Stimulated activated naive CD4-positive, alpha-beta T cell treated with Interleukin-2 at 50 U/mL for 16 hours (primary cell): Measurements from ENCODE around the gene IQGAP2.
"Not testable (repeated sequence)": the region's sequence is repeated elsewhere in the genome, so short reads cannot be mapped to it uniquely, and the experiment has no call there.

Experiments
- DNase-seq: peaks from one replicate; lab custom pipeline; 2025; lab: John Stamatoyannopoulos, UW

IQGAP2 gene

GRCh38 chr5:76718381-76718832 lies 315.3 kb downstream of the IQGAP2 start:
- no peak for DNase-seq

- no peak for DNase-seq
Measured at GRCh38 chr5:76718880-76719279, 315.8 kb downstream of the IQGAP2 start.

DNA sequence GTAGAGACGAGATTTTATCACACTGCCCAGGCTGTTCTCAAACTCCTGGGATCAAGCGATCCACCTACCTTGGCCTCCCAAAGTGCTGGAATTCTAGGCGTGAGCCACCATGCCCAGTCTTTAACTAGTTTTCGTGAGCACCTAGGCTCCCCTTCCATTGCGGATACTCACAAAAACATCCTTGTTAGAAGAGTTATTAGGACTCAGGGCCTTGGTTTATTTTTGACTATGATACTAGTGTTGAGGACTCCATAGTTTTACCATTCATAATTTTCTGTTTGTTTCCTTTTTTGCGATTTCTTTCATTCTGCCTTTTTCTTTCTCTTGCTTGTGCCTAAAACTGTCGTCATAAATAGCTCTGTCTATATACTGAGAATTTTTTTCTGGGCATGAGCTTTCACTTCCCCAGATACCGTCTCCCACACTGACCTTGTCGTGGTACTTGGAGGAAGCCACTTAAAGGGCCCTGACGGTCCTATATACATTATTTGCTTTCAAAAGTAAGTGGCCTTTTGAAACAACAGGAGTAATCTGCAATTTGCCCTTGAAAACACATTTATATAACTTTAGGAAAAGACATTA lies 318.0 kb downstream of the IQGAP2 start:
- DNase-seq = no peak

- no peak for DNase-seq
Measured at GRCh38 chr5:76723266-76723665, 320.2 kb downstream of the IQGAP2 start.

DNA sequence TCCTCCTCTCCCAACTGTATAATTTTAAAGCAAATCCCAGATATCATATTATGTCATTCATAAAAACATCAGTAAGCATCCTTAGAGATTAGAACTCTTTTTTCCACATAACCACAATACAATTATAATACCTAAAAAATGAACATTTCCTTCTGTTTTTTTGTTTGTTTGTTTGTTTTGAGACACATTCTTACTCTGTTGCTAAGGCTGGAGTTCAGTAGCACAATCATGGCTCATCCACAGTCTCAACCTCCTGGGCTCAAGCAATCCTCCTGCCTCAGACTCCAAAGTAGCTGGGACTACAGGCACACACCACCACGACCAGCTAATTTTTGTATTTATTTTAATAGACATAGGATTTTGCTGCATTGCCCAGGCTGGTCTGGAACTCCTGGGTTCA lies 320.8 kb downstream of the IQGAP2 start:
- DNase-seq = no peak

GRCh38 chr5:76724871-76725270 lies 321.8 kb downstream of the IQGAP2 start:
- DNase-seq = no peak

DNA sequence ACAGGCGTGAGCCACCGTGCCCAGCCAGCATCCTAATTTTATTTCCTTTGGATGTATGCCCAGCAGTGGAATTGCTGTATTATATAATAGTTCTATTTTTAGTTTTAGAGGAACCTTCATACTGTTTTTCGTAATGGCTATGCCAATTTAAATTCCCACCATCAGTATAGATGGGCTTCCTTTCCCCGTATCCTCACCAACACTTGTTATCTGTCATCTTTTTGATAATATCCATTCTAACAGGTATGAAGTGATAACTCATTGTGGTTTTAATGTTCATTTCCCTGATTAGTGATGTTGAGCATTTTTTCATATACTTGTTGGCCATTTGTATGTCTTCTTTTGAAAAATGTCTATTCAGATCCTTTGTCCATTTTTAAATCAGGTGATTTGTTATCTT lies 325.9 kb downstream of the IQGAP2 start:
- no peak for DNase-seq

- no peak for DNase-seq
Measured at GRCh38 chr5:76729373-76730290, 326.5 kb downstream of the IQGAP2 start.

DNA sequence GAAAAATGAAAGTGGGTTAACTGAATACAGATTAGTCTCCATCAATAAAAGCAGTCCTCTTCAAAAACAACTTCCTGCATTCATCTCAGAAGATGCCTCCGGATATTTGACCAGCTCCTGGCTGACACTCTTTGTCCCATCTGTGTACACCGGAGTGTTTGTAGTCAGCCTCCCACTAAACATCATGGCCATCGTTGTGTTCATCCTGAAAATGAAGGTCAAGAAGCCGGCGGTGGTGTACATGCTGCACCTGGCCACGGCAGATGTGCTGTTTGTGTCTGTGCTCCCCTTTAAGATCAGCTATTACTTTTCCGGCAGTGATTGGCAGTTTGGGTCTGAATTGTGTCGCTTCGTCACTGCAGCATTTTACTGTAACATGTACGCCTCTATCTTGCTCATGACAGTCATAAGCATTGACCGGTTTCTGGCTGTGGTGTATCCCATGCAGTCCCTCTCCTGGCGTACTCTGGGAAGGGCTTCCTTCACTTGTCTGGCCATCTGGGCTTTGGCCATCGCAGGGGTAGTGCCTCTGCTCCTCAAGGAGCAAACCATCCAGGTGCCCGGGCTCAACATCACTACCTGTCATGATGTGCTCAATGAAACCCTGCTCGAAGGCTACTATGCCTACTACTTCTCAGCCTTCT lies 329.4 kb downstream of the IQGAP2 start:
- DNase-seq = no peak

- peak; percentile 55 for DNase-seq
Measured at GRCh38 chr5:76733049-76733417, 329.9 kb downstream of the IQGAP2 start.

DNA sequence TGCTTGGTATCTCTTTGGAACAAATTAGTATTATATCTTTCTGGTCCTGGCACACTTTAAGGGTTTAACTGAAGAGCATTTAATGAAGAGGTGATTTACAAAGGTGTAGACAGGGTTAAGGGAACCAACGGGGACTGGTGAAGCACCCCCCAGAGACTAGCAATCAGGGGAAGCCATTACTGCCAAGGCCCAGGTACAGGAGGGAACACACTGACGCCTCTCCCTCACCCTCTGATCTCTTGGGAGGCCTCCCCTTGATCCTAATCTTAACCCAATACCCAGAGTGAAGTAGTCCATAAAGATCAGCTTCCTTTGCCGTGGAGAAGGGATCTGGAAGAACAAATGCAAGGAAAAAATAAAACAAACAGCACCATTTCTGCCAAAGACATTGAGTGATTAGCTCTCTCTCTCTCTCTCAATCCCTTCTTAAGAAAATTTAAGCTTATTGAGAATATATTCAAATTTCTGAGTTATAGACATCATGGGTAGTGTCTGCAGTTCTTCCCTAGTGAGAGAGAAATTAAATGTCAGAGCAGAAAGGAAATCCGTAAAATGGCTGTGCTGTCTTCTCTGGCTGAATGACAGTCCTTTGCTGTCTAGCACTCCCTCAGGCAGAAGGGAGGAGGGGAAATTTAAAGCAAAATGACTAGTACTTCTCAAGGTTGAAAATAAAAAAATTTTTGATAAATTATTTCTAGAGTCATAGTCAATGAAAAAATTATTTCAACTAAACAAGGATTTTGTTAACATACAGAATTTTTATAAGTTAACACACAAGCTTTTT lies 332.9 kb downstream of the IQGAP2 start:
- no peak for DNase-seq

DNA sequence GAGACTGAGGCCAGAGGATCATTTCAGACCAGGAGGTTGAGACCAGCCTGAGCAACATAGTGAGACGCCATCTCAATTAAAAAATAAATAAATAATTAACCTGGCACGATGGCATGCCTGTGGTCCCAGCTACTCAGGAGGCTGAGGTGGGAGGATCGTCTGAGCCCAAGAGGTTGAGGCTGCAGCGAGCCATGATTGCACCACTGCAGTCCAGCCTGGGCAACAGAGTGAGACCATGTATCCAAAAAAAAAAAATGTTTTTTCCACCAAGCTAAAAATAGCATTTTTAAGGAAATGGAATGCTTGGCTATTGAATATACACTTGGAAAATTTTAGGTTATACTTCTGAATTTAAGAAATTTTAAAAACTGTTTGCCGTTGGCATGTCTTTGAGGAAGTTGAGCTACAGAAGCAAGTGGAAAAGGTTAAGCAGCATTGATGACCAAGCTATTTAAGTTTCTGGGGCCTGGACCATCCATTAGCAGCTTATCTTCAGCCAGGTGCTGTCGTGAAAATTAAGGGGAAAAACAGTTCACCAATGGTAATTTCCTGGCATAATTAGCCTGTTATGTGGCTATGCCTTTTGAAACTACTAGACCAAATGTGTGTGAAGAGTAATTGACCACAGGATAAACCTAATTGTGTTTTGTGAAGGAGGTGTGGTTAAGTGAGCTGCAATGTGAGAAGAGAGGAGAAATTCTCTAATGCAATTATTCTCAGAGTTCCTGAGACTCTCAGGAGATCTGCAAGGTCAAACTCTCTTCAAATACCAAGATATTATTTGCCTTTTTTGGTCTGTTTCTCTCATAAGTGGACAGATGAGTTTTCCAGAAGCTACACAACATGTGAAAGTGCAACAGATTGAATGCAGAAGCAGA lies 333.8 kb downstream of the IQGAP2 start:
- DNase-seq = no peak

DNA sequence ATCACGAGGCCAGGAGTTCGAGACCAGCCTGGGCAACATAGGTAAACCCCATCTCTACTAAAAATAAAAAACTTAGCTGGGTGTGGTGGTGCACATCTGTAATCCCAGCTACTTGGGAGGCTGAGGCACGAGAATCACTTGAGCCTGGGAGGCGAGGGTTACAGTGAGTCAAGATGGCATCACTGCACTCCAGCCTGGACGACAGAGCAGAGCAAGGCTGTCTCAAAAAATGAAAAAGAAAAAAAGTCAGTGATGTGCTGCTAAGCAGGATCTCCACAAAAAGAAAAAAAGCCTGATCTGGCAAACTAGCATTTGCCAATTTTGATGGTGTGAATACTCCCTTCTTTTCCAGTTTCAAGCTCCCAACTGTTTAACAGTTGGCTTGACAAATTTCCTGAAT lies 334.8 kb downstream of the IQGAP2 start:
- DNase-seq = no peak

DNA sequence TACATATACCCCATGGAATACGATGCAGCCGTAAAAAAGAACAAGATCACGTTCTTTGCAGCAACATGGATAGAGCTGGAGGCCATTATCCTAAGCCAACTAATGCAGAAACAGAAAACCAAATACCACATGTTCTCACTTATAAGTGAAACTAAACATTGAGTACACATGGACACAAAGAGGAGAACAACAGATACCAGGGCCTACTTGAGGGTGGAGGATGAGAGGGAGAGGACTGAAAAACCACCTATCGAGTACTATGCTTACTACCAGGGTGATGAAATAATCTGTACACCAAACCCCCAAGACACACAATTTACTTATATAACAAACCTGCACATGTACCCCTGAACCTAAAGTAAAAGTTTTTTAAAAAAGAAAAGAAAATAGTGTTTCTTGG lies 338.4 kb downstream of the IQGAP2 start:
- DNase-seq = not testable (repeated sequence)

DNA sequence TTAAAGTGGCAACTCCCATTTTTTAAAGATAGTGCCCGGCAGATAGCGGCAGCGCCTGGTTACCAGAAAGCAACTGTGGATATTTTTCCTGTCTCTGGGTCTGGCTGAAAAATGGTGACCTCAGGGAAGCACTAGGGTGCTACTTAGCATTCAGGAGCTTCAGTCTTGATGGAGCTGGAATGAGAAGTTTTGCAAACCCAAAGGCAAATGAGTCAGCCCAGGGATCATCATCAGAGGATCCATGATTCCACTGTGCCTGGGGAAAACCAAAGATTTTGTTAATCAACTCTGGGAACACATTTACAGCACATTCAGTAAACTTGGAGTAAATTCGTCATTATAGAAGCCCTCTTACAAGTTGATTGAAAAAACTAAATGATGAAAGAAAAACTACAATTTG lies 339.5 kb downstream of the IQGAP2 start:
- DNase-seq = no peak

DNA sequence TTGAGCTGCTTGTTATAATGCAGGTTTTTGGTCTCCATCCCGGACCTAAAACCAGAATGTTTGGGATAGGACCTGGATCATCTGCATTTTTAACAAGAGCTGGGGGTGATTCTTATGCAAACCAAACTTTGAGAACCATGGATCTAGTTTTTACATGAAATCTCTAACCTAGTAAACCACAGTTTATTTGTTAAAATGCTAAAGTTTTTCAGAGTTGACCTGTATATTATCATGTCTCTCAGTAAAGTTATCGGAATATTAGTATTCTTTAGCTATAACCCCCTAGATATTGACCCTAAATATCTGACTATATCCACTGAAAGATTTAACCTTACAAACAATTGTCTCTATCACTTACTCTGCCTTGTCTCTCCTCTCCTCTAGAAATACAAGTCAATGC lies 341.5 kb downstream of the IQGAP2 start:
- no peak for DNase-seq

- no peak for DNase-seq
Measured at GRCh38 chr5:76745670-76746069, 342.6 kb downstream of the IQGAP2 start.

DNA sequence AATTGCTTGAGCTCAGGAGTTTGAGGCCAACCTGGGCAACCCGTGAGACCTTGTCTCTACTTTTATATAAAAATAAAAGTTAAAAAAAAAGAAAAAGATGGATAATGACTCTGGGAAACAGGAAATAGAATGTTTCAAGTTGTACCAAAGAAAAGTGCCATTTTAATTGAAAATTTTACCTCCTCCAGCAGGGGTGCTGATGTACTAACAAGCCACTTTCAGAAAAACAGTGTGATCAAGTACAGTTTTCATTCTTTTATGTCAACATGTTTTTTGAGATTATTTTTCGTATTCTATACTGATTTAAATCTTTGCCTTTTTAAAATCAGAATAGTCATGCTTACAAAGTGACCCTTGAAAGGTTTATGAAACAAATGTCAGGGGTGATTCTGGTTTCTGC lies 343.6 kb downstream of the IQGAP2 start:
- no peak for DNase-seq

DNA sequence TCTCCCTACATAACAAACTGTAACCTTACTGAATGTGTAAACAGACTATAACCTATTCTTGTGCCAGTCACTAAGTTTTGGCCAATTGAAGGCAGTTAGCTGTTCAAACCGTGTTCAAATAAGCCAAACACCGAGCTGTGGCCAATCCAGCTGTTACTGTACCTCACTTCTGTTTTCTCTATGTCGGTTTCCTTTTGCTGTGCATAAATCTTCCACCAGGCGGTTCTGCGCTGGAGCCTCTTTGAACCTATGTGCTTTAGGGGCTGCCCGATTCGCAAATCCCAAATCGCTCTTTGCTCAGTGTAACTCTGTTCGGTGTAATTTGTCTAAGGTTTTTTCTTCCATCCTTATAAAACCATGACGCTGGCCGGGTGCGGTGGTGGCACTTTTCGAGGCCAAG lies 344.6 kb downstream of the IQGAP2 start:
- DNase-seq = no peak

- DNase-seq = no peak
Measured at GRCh38 chr5:76751291-76751690, 348.2 kb downstream of the IQGAP2 start.

- no peak for DNase-seq
Measured at GRCh38 chr5:76754668-76755078, 351.6 kb downstream of the IQGAP2 start.
